K562 (cell line): Measurements from ENCODE around the gene LRRC26. TPM values are rescaled to one million over a fixed set of nuclear protein-coding genes. Genes with fewer than 3 reads are reported as not detected.

Source experiments
- CBX3 ChIP-seq, 2 experiments: IDR thresholded peaks; 1 replicate in 1 of 2; 2 replicates in 1 of 2; pipeline ENCODE4 v1.6.1; 2012; ENCODE audit warnings: inconsistent platforms in 2 of 2, low read length in 2 of 2, borderline replicate concordance in 1 of 2, control low read depth in 1 of 2
- E2F3 ChIP-seq: fragments of 250-450 bp; sonication (Bioruptor Pico); IDR thresholded peaks from 2 replicates; pipeline ENCODE4 v1.4.0; 2020; ENCODE audit warnings: mild to moderate bottlenecking
- ETV5 ChIP-seq: sonication (generic); formaldehyde crosslinking; IDR thresholded peaks from 2 replicates; pipeline ENCODE4 v1.4.0; 2020; ENCODE audit warnings: low read depth, mild to moderate bottlenecking, missing genetic modification reagents
- HMGN3 ChIP-seq: IDR thresholded peaks from 2 replicates; pipeline ENCODE4 v1.6.1; 2011; ENCODE audit warnings: borderline replicate concordance, low read depth, mild to moderate bottlenecking, mixed read lengths, low read length; ENCODE audit not compliant: insufficient read length; ENCODE audit errors: extremely low read depth
- ZNF592 ChIP-seq: fragments of 450-650 bp; IDR thresholded peaks from 2 replicates; pipeline ENCODE4 v1.6.1; 2017; ENCODE audit warnings: antibody characterized with exemption, mild to moderate bottlenecking
- polyA plus RNA-seq, 8 experiments: library from polyadenylated mRNA; depleted of rRNA in 4 of 8; stranded (reverse) in 5 of 8; unstranded in 3 of 8; fragments of >200 nt; fragmentation: Nextera tagmentation in 2 of 8; fragmentation: Illumina TruSeq in 1 of 8; extraction: Ambion mirVana in 2 of 8; extraction: Trizol in 1 of 8; gene quantifications; 2 replicates each; pipeline versions ENCODE4 v1.2.1 to v1.2.3, GENCODE V29; 2011 to 2014; ENCODE audit warnings: inconsistent platforms in 1 of 8, missing spikeins in 1 of 8
- total RNA-seq, 7 experiments: library from RNA; depleted of rRNA in 6 of 7; stranded (reverse); fragments of >200 nt in 6 of 7; fragmentation: Illumina TruSeq in 2 of 7; extraction: Trizol in 2 of 7; gene quantifications; 2 replicates each; pipeline versions ENCODE4 v1.2.1 to v1.2.3, GENCODE V29; 2011 to 2021; ENCODE audit warnings: low replicate concordance in 1 of 7
- TF ChIP-seq, protein P1 (sequence below), 2 experiments: fragments of 450-650 bp in 1 of 2; sonication (generic) in 1 of 2; formaldehyde crosslinking in 1 of 2; IDR thresholded peaks; 2 replicates each; pipeline versions ENCODE4 v1.7.1 to v1.9.0; 2016 to 2022; ENCODE audit warnings: inconsistent platforms in 1 of 2, mild to moderate bottlenecking in 1 of 2, missing genetic modification reagents in 1 of 2
- TF ChIP-seq, protein P2 (sequence below): fragments of 250-450 bp; sonication (Bioruptor Pico); IDR thresholded peaks from 2 replicates; pipeline ENCODE4 v1.4.0; 2020; ENCODE audit warnings: mild to moderate bottlenecking, moderate library complexity

The LRRC26 gene
- total and polyA plus RNA-seq, 9 of the 15 experiments (the other 6 are each of a cell fraction or from before 2014, with no cell fraction given): not detected

- TF ChIP-seq, protein P1, sequence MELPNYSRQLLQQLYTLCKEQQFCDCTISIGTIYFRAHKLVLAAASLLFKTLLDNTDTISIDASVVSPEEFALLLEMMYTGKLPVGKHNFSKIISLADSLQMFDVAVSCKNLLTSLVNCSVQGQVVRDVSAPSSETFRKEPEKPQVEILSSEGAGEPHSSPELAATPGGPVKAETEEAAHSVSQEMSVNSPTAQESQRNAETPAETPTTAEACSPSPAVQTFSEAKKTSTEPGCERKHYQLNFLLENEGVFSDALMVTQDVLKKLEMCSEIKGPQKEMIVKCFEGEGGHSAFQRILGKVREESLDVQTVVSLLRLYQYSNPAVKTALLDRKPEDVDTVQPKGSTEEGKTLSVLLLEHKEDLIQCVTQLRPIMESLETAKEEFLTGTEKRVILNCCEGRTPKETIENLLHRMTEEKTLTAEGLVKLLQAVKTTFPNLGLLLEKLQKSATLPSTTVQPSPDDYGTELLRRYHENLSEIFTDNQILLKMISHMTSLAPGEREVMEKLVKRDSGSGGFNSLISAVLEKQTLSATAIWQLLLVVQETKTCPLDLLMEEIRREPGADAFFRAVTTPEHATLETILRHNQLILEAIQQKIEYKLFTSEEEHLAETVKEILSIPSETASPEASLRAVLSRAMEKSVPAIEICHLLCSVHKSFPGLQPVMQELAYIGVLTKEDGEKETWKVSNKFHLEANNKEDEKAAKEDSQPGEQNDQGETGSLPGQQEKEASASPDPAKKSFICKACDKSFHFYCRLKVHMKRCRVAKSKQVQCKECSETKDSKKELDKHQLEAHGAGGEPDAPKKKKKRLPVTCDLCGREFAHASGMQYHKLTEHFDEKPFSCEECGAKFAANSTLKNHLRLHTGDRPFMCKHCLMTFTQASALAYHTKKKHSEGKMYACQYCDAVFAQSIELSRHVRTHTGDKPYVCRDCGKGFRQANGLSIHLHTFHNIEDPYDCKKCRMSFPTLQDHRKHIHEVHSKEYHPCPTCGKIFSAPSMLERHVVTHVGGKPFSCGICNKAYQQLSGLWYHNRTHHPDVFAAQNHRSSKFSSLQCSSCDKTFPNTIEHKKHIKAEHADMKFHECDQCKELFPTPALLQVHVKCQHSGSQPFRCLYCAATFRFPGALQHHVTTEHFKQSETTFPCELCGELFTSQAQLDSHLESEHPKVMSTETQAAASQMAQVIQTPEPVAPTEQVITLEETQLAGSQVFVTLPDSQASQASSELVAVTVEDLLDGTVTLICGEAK (IDR thresholded peaks at IDR 0.05): no peak
- TF ChIP-seq, protein P1 (CRISPR knock-in tag; IDR thresholded peaks at IDR 0.05): no peak
- TF ChIP-seq HMGN3: peak; percentile 92
- TF ChIP-seq E2F3 (CRISPR knock-in tag): peak; percentile 73; the same call in 1 of the 2 replicates
- TF ChIP-seq ZNF592: peak; percentile 96
- TF ChIP-seq CBX3 (IDR thresholded peaks at IDR 0.05; ENCODE audit: borderline replicate concordance in 1 of 2, low read length in 2 of 2): peak in 1 of 2 experiments; percentile 45; a peak in 1 of 3 replicates
- peak; percentile 80; the same call in 1 of the 2 replicates for TF ChIP-seq ETV5 (CRISPR knock-in tag)
- TF ChIP-seq, protein P2, sequence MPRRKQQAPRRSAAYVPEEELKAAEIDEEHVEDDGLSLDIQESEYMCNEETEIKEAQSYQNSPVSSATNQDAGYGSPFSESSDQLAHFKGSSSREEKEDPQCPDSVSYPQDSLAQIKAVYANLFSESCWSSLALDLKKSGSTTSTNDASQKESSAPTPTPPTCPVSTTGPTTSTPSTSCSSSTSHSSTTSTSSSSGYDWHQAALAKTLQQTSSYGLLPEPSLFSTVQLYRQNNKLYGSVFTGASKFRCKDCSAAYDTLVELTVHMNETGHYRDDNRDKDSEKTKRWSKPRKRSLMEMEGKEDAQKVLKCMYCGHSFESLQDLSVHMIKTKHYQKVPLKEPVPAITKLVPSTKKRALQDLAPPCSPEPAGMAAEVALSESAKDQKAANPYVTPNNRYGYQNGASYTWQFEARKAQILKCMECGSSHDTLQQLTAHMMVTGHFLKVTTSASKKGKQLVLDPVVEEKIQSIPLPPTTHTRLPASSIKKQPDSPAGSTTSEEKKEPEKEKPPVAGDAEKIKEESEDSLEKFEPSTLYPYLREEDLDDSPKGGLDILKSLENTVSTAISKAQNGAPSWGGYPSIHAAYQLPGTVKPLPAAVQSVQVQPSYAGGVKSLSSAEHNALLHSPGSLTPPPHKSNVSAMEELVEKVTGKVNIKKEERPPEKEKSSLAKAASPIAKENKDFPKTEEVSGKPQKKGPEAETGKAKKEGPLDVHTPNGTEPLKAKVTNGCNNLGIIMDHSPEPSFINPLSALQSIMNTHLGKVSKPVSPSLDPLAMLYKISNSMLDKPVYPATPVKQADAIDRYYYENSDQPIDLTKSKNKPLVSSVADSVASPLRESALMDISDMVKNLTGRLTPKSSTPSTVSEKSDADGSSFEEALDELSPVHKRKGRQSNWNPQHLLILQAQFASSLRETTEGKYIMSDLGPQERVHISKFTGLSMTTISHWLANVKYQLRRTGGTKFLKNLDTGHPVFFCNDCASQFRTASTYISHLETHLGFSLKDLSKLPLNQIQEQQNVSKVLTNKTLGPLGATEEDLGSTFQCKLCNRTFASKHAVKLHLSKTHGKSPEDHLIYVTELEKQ (CRISPR knock-in tag): peak; percentile 28; the same call in 1 of the 2 replicates
Measured at GRCh38 chr9:137218754-137219271, 49.0 kb upstream of the LRRC26 start (continued).
